ENCODE data around the gene SEMA4G.

Gene SEMA4G

GRCh38 chr10:100969187-100970075 is at the start of gene SEMA4G:
TSS of gene SEMA4G (plus strand) at chr10:100969504. CDS start at chr10:100972913, 3,409 bp downstream.
- DNase-seq, result peak; percentile 66

- no peak for DNase-seq
Measured at GRCh38 chr10:100923580-100923979, 45.7 kb upstream of the SEMA4G start.

DNA sequence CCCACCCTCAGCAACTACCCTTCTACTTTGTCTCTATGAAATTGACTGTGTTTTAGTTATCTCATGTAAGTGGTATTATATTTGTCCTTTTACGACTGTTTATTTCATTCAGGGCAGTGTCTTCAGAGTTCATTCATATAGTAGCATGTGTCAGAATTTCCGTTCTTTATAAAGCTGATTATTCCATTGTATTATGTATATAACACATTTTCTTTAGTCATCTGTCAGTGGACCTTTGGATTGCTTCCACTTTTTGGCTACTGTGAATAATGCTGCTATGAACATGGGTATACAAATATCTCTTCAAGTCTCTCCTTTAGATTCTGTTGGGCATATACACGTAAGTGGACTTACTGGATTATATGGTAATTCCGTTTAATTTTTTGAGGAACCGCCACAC is 42.0 kb upstream of the SEMA4G start:
- no peak for DNase-seq

DNA sequence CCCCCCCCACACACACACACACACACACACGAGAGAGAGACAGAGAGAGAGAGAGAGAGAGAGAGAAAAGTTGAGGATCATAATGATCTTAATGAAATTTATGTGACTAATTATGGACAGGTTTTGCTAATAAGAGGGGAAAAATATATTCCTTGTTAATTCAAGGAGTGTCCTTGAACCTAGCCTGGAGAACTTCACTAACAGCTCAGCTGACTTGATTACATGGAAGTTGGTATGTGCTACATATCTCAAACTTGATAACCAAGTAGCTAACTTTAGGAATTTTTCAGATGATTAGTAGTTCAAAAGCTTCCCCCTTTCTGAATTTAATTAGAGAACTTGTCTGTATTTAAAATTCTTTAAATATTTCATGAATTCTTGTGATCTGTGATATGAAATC is 41.3 kb upstream of the SEMA4G start:
- no peak for DNase-seq

GRCh38 chr10:100930368-100930767 is 38.9 kb upstream of the SEMA4G start:
- DNase-seq, result no peak

DNA sequence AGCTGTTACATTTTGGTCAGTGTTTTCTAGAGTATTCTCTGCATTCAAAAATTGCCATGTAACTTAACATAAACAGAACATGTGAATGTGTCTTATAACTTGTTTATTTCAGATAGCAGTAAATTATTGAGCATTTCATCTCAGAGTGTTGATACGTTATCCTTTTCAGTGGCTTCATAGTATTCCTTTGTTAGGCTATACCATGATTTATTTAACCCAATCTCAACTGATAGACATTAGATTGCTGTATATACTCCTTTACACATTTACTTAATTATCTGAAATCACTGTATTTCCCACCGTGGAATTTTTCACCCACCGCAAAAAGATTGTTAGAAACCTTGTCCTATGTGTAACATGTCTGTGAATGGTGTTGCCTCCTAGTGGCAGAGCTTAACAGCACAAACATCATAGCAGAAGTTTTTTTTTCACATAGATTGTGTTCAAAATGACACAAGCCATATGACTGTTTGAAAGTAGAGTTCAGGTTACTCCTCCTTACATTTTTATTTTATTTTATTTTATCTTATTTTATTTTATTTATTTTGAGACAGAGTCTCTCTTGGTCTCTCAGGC is 35.1 kb upstream of the SEMA4G start:
- DNase-seq, result no peak

DNA sequence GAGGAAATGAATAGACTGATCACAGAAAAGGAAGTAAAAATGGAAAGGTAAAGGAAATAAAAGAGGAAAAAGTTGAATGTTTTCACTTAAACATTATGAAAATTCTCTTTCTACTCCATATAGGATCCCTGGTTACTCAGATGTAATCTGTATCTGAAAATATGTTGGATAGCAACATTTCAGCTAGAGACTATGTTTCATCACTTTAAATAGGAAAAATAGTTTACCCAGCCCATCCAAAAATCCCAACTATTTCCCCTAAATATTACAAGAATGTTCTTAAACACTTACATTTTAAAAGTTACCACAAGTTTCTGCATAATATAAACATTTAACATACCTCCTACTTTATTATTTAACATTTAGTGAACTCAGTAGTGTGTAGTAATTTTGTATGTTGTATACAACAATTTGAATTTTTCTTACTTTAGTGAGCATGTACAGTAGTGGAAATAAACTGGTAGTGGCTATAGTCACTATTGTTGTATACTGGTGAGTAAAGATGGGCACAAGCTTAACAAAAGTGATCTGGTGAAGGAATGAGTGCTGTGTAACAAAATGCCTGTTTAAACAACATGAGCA is 29.4 kb upstream of the SEMA4G start:
- no peak for DNase-seq

DNA sequence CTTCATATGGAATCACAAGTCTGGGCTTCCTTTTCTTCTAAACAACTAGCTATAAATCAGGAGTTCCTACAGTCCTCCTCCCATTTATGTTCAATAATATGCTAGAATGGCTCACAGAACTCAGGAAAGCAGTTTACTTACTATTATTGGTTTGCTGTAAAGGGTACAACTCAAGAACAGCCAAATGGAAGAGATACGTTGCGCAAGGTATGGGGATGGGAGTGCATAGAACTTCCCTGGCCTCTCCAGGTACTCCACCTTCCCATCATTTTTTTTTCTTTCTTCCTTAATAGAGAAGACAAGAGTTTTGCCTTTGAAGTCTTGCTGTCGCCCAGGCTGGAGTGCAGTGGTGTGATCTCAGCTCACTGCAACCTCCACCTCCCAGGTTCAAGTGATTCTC is 27.1 kb upstream of the SEMA4G start:
- DNase-seq, result no peak

GRCh38 chr10:100943508-100943907 is 25.8 kb upstream of the SEMA4G start:
- no peak for DNase-seq

- no peak for DNase-seq
Measured at GRCh38 chr10:100945754-100946153, 23.6 kb upstream of the SEMA4G start.

DNA sequence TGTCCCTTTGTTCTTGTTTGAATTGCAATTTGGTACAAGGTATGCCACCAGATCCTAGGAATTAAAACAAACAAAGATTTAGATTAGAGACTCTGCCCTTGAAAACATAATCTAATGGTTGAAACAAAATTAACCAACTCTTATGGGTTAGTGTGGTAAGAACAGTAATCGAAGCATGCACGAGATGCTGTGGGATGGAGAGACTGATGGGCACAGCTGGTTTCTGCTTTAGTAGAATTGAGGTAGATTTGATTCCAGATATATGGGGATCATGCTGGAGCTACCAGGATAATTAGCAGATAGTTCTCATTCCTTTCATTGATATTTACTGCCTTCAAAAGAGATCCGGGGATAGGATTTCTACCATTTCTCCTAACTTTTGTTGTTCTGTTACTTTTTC is 20.4 kb upstream of the SEMA4G start:
- DNase-seq, result no peak

DNA sequence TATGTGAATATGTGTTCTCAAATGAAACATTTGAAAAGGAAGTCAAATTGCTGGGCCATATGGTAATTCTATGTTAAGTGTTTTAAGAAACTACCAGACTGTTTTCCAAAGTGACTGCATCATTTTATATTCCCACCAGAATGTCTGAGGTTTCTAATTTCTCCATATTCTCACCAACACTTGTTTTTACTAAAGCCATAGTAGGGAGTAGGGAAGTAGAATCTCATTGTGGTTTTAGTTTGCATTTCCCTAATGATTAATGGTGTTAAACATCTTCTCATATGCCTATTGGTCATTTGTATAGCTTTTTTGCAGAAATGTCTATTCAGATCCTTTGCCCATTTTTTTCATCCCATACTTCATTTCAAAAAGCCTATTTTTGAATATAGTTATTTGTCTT is 9.1 kb upstream of the SEMA4G start:
- DNase-seq, result no peak

- no peak for DNase-seq
Measured at GRCh38 chr10:100962351-100963080, 6.8 kb upstream of the SEMA4G start.

DNA sequence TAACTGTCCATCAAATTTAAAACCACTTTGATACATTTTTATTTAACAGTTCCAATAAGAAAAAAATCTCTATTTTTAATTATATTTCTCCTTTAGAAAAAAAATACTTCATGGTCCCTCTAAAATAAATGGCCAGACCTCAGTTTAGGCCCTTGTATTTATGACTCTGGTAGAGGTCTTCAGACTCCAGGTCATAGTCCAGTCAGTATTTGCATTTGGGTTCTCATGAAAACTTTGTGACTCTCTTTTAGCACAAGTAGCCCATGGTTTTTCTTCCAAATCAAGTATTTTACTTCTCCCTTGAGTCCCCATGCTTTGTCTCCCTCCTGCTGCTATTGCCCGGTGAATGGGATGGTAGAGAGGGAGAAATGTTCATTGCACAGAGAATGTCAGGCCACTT is 5.5 kb upstream of the SEMA4G start:
- DNase-seq, result no peak

- no peak for DNase-seq
Measured at GRCh38 chr10:100965820-100966219, 3.5 kb upstream of the SEMA4G start.

DNA sequence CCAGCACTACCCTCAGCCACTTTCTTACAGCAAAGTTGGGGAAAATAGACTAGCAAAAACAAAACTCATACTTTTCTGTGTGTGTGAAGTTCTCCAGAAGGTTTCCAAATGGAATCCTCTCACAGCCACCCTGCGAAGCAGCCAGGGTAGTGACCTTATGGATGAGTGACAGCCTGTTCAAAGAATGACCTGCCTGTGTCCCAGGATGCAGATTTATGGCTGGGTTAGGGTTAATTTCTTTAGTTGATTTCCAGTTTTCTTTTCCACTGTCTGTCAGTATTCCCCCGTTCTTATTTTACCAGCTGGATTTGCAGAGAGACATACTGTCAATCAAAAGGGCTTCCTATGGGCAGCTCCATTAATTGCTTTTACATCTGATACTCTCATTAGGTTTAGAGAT is 2.4 kb upstream of the SEMA4G start:
- DNase-seq, result no peak

DNA sequence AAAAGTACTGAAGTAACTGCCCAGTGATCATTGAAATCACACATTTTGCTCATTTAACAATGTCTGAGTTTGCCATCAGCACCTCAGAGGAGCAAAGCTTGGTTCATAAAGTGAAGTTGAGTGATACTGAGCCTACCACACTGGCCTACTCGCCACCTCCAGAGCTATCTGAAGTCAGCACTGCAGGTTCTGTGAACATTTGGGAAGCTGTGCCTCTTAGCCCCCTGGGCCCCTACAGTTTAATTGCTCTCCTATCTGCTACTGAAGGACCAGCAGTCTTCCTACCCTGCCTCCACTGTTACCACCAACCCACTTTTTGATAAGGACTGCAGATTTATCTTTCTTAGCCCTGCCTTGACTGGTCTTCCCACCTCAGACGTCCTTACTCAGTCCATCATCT is 2.0 kb upstream of the SEMA4G start:
- no peak for DNase-seq

GRCh38 chr10:100968062-100968736 is 1.1 kb upstream of the SEMA4G start:
- no peak for DNase-seq

DNA sequence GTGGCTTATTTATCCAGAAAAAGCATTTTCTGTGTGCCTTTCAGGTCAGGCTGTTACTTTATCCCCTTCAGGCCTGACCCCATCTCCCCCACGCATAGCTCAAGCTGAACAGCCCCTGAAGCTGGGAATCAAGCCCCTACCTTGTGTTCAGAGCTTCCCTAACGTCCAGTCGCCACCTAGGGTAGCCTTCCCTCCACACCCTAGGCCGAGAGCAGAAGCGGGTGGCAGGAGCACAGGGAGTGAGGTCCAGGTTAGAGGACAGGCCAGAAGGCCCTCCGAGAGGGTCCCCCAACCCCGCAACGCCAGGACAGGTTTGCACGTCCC is 479 bp upstream of the SEMA4G start:
- no peak for DNase-seq

DNA sequence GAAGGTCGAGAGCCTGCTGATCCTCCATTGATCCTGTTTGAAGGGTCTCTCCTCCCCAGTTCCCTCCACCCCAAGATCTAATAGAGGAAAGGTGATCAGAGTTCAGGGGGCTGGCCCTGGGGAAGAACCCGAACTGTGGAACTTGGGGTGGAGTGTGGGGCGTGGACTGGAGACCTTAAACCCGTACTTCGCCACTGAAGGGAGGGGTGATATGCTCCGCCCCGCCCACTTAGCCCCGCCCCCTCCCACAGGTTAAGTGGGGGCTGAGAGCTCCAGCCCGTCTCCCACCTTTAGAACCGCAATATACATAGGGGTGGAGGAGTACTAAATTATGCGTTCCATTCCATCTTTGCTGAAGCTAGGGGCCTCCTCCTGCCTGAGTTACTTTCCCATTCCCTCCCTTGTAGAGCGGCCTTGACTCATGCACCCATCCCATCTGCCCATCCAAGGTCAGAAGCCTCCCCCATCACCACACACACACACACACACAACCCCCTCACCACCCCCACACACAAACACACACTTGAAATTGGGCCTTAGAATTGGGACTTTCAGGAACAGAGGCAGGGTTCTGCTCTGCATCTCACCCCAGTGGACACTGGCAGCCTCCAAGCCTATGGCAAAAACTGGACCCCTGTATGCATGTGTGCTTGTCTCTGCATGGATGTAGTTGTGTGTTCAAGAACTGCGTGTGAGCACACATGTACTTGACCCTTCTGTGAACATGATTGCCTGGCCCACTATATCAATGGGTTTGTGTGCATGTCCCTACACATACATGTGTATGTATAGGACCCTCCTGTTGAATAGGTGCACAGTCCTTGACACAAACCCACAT is 991 bp downstream of the SEMA4G start:
- DNase-seq, result no peak

DNA sequence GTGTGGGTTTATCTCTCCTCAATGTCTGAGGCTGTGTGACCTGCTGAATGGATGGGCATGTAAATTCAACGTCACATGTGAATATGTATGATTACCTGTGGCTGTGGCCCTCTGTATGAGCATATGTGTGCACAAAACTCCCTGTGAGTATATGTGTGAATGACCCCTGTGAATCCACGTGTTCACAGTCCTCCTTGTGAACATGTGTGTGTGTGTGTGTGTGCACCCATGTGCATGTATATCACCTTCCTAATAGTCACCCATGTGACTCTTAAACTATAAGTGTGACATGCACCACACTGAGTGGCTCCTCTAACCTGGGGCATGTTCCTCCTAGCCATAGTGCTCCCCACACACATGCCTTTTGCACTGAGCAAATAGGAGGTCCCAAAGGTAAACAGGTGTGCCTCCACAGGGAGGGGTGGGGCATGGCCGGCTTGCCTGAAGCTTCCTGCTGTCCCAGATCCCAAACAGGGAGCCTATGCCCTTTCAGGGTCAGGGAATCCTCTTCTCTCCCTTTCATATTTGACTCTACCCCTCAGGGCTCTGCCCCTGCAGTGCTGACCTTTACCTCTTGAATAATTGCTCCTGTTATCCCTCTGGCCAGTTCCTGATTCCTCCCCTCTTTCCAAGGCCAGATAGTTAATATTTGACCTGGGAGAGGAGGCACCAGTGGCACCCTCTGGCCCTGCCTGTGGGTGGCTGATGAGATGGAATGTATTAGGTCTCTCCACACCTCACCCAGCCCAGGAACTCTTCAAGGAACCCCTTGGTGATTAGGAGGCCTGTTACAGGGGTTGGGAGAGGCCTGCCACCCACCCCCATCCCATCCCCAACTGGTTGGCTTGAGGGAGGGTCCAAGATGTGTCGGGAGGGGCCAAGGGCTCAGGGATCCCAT is 1.9 kb downstream of the SEMA4G start:
- no peak for DNase-seq

Measured in left hindlimb (tissue), 1 donor.